Endothelial cell of umbilical vein (primary cell): ENCODE results near the gene FGD6.

Experiments
- EZH2 ChIP-seq: IDR thresholded peaks from 2 replicates; pipeline ENCODE4 v1.6.1; 2012; ENCODE audit warnings: borderline replicate concordance, low read depth, mild to moderate bottlenecking, moderate library complexity, low read length, inconsistent platforms; ENCODE audit not compliant: severe bottlenecking
- JUN ChIP-seq: IDR thresholded peaks from 2 replicates; pipeline ENCODE4 v1.6.1; 2011; ENCODE audit warnings: borderline replicate concordance, low read depth; ENCODE audit not compliant: insufficient read length, insufficient read depth
- MYC ChIP-seq: IDR thresholded peaks from one replicate; pipeline ENCODE4 v1.6.1; 2011; ENCODE audit warnings: mild to moderate bottlenecking, low read depth, low read length
- POLR2A ChIP-seq: IDR thresholded peaks from 2 replicates; pipeline ENCODE4 v1.6.1; 2012; ENCODE audit warnings: low read depth, mild to moderate bottlenecking, control low read depth, low read length
- POLR2AphosphoS5 ChIP-seq: IDR thresholded peaks from 2 replicates; pipeline ENCODE4 v1.6.1; 2012; ENCODE audit warnings: low read depth, mild to moderate bottlenecking, control low read depth, low read length, moderate library complexity; ENCODE audit not compliant: insufficient read depth
- TF ChIP-seq, protein P1 (sequence below), 2 donors: IDR thresholded peaks; 1 replicate in 1 of 2; 2 replicates in 1 of 2; pipeline ENCODE4 v1.5.1; 2011; ENCODE audit warnings: low read length in 2 of 2, mild to moderate bottlenecking in 2 of 2, moderate library complexity in 2 of 2, control low read depth in 1 of 2, inconsistent platforms in 1 of 2, low read depth in 1 of 2; ENCODE audit not compliant: insufficient read depth in 1 of 2; ENCODE audit errors: extremely low read depth in 1 of 2

DNA sequence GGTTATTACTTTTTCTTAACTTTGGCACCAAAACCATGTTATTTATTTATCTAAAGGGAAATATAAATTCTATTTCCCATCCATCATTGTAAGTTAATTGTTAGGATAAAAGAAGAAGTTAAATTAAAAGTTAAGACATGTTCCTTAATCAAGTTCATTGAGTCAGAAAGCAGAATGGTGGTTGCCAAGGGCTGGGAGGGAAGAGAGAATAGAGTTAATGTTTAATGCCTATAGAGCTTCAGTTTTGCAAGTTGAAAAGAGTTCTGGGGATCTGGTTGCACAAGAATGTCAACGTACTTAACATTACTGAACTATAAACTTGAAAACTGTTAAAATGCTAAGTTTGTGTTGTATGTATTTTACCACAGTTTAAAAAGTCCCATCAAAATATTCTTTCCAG lies 80.7 kb downstream of the FGD6 start:
- TF ChIP-seq, protein P1, sequence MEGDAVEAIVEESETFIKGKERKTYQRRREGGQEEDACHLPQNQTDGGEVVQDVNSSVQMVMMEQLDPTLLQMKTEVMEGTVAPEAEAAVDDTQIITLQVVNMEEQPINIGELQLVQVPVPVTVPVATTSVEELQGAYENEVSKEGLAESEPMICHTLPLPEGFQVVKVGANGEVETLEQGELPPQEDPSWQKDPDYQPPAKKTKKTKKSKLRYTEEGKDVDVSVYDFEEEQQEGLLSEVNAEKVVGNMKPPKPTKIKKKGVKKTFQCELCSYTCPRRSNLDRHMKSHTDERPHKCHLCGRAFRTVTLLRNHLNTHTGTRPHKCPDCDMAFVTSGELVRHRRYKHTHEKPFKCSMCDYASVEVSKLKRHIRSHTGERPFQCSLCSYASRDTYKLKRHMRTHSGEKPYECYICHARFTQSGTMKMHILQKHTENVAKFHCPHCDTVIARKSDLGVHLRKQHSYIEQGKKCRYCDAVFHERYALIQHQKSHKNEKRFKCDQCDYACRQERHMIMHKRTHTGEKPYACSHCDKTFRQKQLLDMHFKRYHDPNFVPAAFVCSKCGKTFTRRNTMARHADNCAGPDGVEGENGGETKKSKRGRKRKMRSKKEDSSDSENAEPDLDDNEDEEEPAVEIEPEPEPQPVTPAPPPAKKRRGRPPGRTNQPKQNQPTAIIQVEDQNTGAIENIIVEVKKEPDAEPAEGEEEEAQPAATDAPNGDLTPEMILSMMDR (IDR thresholded peaks at IDR 0.05; ENCODE audit: extremely low read depth in 1 of 2, insufficient read depth in 1 of 2, low read depth in 1 of 2, low read length in 2 of 2): no peak
- no peak for TF ChIP-seq EZH2
- no peak for TF ChIP-seq POLR2AphosphoS5
- TF ChIP-seq POLR2A: no peak
- TF ChIP-seq MYC: no peak
- no peak for TF ChIP-seq JUN
